ENCODE measurements around the gene CDK17. TPM values are rescaled to one million over a fixed set of nuclear protein-coding genes. Genes with fewer than 3 reads are reported as not detected.

CDK17 gene
- total and polyA plus RNA-seq, 2 of the 8 experiments (the other 6 are each of a cell fraction or from before 2014, with no cell fraction given): 5.8 to 20.0 TPM

GRCh38 chr12:96376865-96377264 lies 23.4 kb downstream of the CDK17 start:
- Histone ChIP-seq H3K4me3 (ENCODE audit: extremely low read depth in 1 of 4, insufficient read depth in 2 of 4, low read depth in 3 of 4, low read length in 4 of 4) (no peak overlapping the region), H2BK20ac (ENCODE audit: low read length) (no peak overlapping the region), H4K91ac (replicated peaks; ENCODE audit: insufficient read length, low read length) (no peak overlapping the region), H3K36me3 (ENCODE audit: control insufficient read depth in 2 of 4, insufficient read depth in 4 of 4, low read length in 3 of 4) (0 out of 8 replicates have a peak, but pooled peaks cover 0 to 2% (median 0%) of the 10 kb centered on the region in 4 experiments), H3K4me2 (ENCODE audit: insufficient read depth in 1 of 2, low read depth in 2 of 2, low read length in 2 of 2) (no peak overlapping the region), H2AFZ (ENCODE audit: low read length) (no peak overlapping the region), H3K56ac (replicated peaks; ENCODE audit: insufficient read length, low read depth, low read length) (no peak overlapping the region), H2BK5ac (ENCODE audit: low read depth, low read length) (no peak overlapping the region), H4K5ac (ENCODE audit: insufficient read length, low read depth, low read length) (no peak overlapping the region), H3K14ac (ENCODE audit: insufficient read length) (no peak overlapping the region), H3K79me1 (ENCODE audit: low read depth, low read length) (no peaks in the 10 kb centered on the region; the same call in none of the 2 replicates), H2BK12ac (ENCODE audit: low read depth, low read length) (no peak overlapping the region), H3K23ac (ENCODE audit: insufficient read length) (no peak overlapping the region), H3K9me3 (ENCODE audit: insufficient read depth in 2 of 2, low read depth in 1 of 2, low read length in 1 of 2) (peaks cover 0 to 4% of the 10 kb centered on the region in 2 experiments; a peak in 1 of 4 replicates), H3K27ac (ENCODE audit: low read depth, low read length) (no peak overlapping the region), H3K79me2 (ENCODE audit: control insufficient read depth in 1 of 2, insufficient read depth in 2 of 2, low read length in 2 of 2) (peaks cover 0 to 78% of the 10 kb centered on the region in 2 experiments; a peak in 3 of 4 replicates), H3K4ac (replicated peaks; ENCODE audit: insufficient read length, low read depth, low read length) (no peak overlapping the region), H2AK5ac (ENCODE audit: low read depth, low read length) (no peak overlapping the region), H4K20me1 (replicated peaks in 1 of 2; ENCODE audit: control insufficient read depth in 1 of 2, insufficient read depth in 2 of 2, low read length in 2 of 2) (peaks cover 0 to 2% of the 10 kb centered on the region in 2 experiments), H4K8ac (ENCODE audit: extremely low read depth, insufficient read depth, low read length) (no peak overlapping the region), H2BK120ac (replicated peaks; ENCODE audit: low read depth, low read length) (no peak overlapping the region), H3K27me3 (replicated peaks in 1 of 4; ENCODE audit: control insufficient read depth in 3 of 4, extremely low read depth in 1 of 4, insufficient read depth in 3 of 4, low read length in 3 of 4) (no peaks in the 10 kb centered on the region), H3K18ac (ENCODE audit: extremely low read depth, low read length) (no peak overlapping the region), H2BK15ac (ENCODE audit: low read length) (no peak overlapping the region), H3K9ac (replicated peaks in 1 of 4; ENCODE audit: extremely low read depth in 1 of 4, low read depth in 3 of 4, low read length in 3 of 4) (no peak overlapping the region), H3K23me2 (ENCODE audit: low read depth, low read length) (no peaks in the 10 kb centered on the region), H3K4me1 (replicated peaks in 1 of 4; ENCODE audit: control insufficient read depth in 3 of 4, insufficient read depth in 4 of 4, low read length in 3 of 4) (peaks cover 0 to 7% (median under 1%) of the 10 kb centered on the region in 4 experiments; a peak in 2 of 7 replicates)
- FAIRE-seq (no peak), DNase-seq (ENCODE audit: low read depth in 1 of 2, low spot score in 2 of 2) (no peak)
- TF ChIP-seq E2F6 (IDR thresholded peaks at IDR 0.05): no peak
- TF ChIP-seq BCL11A (IDR thresholded peaks at IDR 0.05; ENCODE audit: low read depth in 2 of 2, low read length in 2 of 2): no peak
- TF ChIP-seq KDM5A (IDR thresholded peaks at IDR 0.05; ENCODE audit: low read length): no peak
- TF ChIP-seq GTF2F1 (IDR thresholded peaks at IDR 0.05; ENCODE audit: borderline replicate concordance, low read depth, low read length): no peak
- TF ChIP-seq SIX5 (IDR thresholded peaks at IDR 0.05; ENCODE audit: low read depth, low read length): no peak
- TF ChIP-seq RXRA (IDR thresholded peaks at IDR 0.05; ENCODE audit: insufficient read depth, low read depth, low read length): no peak
- TF ChIP-seq RNF2 (IDR thresholded peaks at IDR 0.05; ENCODE audit: borderline replicate concordance, low read depth, low read length, missing control alignments, poor library complexity, severe bottlenecking): no peak
- no peak for TF ChIP-seq SUZ12 (IDR thresholded peaks at IDR 0.05; ENCODE audit: low read length)
- no peak for TF ChIP-seq ZNF274 (IDR thresholded peaks at IDR 0.05; ENCODE audit: borderline replicate concordance, extremely low read depth, low read length)
- TF ChIP-seq KDM1A (IDR thresholded peaks at IDR 0.05; ENCODE audit: borderline replicate concordance, low read length): no peak
- no peak for TF ChIP-seq ASH2L (IDR thresholded peaks at IDR 0.05; ENCODE audit: low read length)
- TF ChIP-seq CHD1 (IDR thresholded peaks at IDR 0.05; ENCODE audit: low read depth, low read length): no peak
- TF ChIP-seq KDM4A (IDR thresholded peaks at IDR 0.05; ENCODE audit: low read depth, low read length, severe bottlenecking): no peak
- no peak for TF ChIP-seq JUND (IDR thresholded peaks at IDR 0.05; ENCODE audit: low read length)
- ChIA-PET CTCF (ENCODE audit: partially characterized antibody) (no interaction called here), POLR2A (ENCODE audit: partially characterized antibody) (no interaction called here)
